Astrocyte (in vitro differentiated cells and primary cell): ENCODE results near the gene ADCY3. TPM values are rescaled to one million over a fixed set of nuclear protein-coding genes. Genes with fewer than 3 reads are reported as not detected.
A peak's percentile ranks its signal among the peaks of the same experiment; 100 is the strongest.

Experiments used
- DNase-seq: peaks from one replicate; pipeline ENCODE4 v3.0.0-alpha.2; 2010; ENCODE audit warnings: low read depth
- FAIRE-seq: peaks from 2 replicates; lab custom pipeline; 2011; peaks lifted over from hg19 to GRCh38; lab: Jason Lieb, UNC
- H2AFZ ChIP-seq: 2 replicates; pipeline ENCODE4 v1.6.0; 2012; ENCODE audit warnings: low read depth, low read length, inconsistent platforms
- H3K27ac ChIP-seq: 2 replicates; pipeline ENCODE4 v1.5.1; 2011; ENCODE audit warnings: low read depth, low read length, inconsistent platforms
- H3K27me3 ChIP-seq: 2 replicates; pipeline ENCODE4 v1.6.0; 2011; ENCODE audit warnings: low read length, inconsistent platforms; ENCODE audit not compliant: insufficient read depth
- H3K36me3 ChIP-seq: 2 replicates; pipeline ENCODE4 v1.5.1; 2011; ENCODE audit warnings: low read length, inconsistent platforms; ENCODE audit not compliant: insufficient read depth
- H3K4me1 ChIP-seq: 2 replicates; pipeline ENCODE4 v1.5.1; 2011; ENCODE audit warnings: low read length, inconsistent platforms; ENCODE audit not compliant: insufficient read depth
- H3K4me2 ChIP-seq: 2 replicates; pipeline ENCODE4 v1.6.0; 2012; ENCODE audit warnings: low read length, inconsistent platforms
- H3K4me3 ChIP-seq: 2 replicates; pipeline ENCODE4 v1.5.1; 2011; ENCODE audit warnings: low read depth, mild to moderate bottlenecking, low read length, inconsistent platforms; ENCODE audit not compliant: insufficient read depth
- H3K79me2 ChIP-seq: 2 replicates; pipeline ENCODE4 v1.6.0; 2012; ENCODE audit warnings: mild to moderate bottlenecking, low read length, inconsistent platforms; ENCODE audit not compliant: insufficient read depth
- H3K9ac ChIP-seq: 2 replicates; pipeline ENCODE4 v1.6.0; 2012; ENCODE audit warnings: mild to moderate bottlenecking, low read length, inconsistent platforms
- H3K9me3 ChIP-seq: 2 replicates; pipeline ENCODE4 v1.5.1; 2012; ENCODE audit warnings: low read depth, mild to moderate bottlenecking, low read length, inconsistent platforms; ENCODE audit not compliant: insufficient read depth
- H4K20me1 ChIP-seq: 2 replicates; pipeline ENCODE4 v1.6.0; 2012; ENCODE audit warnings: low read length, inconsistent platforms; ENCODE audit not compliant: insufficient read depth
- H3K27ac Mint-ChIP-seq: one replicate; pipeline ENCODE4 v1.8.0; 2021; ENCODE audit warnings: mild to moderate bottlenecking, mixed read lengths; ENCODE audit not compliant: unreplicated experiment
- H3K27me3 Mint-ChIP-seq: one replicate; pipeline ENCODE4 v1.8.0; 2021; ENCODE audit warnings: low read depth, mixed read lengths; ENCODE audit not compliant: unreplicated experiment
- H3K36me3 Mint-ChIP-seq: one replicate; pipeline ENCODE4 v1.8.0; 2021; ENCODE audit warnings: low read depth, mixed read lengths; ENCODE audit not compliant: unreplicated experiment
- H3K4me1 Mint-ChIP-seq: one replicate; pipeline ENCODE4 v1.8.0; 2021; ENCODE audit warnings: low read depth, mixed read lengths; ENCODE audit not compliant: unreplicated experiment
- H3K4me3 Mint-ChIP-seq: one replicate; pipeline ENCODE4 v1.8.0; 2021; ENCODE audit warnings: mild to moderate bottlenecking, moderate library complexity, mixed read lengths; ENCODE audit not compliant: unreplicated experiment
- H3K9me3 Mint-ChIP-seq: one replicate; pipeline ENCODE4 v1.8.0; 2021; ENCODE audit warnings: mild to moderate bottlenecking, mixed read lengths; ENCODE audit not compliant: unreplicated experiment
- EZH2 ChIP-seq: IDR thresholded peaks from 2 replicates; pipeline ENCODE4 v1.6.1; 2012; ENCODE audit warnings: mild to moderate bottlenecking, low read length, inconsistent platforms; ENCODE audit not compliant: insufficient read depth
- total RNA-seq: library from RNA; stranded (reverse); gene quantifications from 2 replicates; pipeline ENCODE4 v1.2.1, GENCODE V29; 2021
- TF ChIP-seq, protein P1 (sequence below): IDR thresholded peaks from 2 replicates; pipeline ENCODE4 v1.5.1; 2011; ENCODE audit warnings: low read depth, mild to moderate bottlenecking, inconsistent platforms, low read length, moderate library complexity; ENCODE audit not compliant: insufficient read depth

Gene ADCY3
- total RNA-seq, 1 donor from 2014 or later, result 12.5 TPM

DNA sequence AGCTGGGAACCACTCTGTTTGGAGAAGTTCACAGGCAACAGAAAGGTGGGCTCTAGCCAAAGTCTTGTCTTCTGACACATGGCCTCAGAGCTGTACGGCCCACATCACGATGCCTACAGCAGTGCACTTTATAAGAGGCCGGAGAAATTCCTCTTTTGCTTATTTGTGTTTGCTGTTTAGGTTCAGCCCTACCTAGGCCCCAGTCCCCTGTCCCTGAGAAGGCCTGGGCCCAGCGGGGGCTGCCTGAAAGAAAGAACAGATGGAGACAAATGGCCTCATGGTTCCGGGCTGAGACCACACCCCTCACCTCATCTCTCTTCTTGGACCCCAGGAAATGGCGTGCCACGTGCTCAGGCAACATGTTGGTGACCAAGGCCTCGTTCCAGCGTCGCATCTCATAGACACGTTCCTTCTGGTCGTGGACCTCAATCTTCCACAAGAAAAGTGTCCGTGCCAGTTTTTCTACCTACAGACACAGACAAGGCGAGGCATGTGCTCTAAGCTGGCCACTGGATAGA is 95.9 kb downstream of the ADCY3 start:
- H2AFZ ChIP-seq, result no peak overlapping the region
- H3K4me3 Mint-ChIP-seq, result no peak overlapping the region
- no peaks in the 10 kb centered on the region for H4K20me1 ChIP-seq
- TF ChIP-seq, protein P1, sequence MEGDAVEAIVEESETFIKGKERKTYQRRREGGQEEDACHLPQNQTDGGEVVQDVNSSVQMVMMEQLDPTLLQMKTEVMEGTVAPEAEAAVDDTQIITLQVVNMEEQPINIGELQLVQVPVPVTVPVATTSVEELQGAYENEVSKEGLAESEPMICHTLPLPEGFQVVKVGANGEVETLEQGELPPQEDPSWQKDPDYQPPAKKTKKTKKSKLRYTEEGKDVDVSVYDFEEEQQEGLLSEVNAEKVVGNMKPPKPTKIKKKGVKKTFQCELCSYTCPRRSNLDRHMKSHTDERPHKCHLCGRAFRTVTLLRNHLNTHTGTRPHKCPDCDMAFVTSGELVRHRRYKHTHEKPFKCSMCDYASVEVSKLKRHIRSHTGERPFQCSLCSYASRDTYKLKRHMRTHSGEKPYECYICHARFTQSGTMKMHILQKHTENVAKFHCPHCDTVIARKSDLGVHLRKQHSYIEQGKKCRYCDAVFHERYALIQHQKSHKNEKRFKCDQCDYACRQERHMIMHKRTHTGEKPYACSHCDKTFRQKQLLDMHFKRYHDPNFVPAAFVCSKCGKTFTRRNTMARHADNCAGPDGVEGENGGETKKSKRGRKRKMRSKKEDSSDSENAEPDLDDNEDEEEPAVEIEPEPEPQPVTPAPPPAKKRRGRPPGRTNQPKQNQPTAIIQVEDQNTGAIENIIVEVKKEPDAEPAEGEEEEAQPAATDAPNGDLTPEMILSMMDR, result no peak
- no peak for TF ChIP-seq EZH2
- H3K9ac ChIP-seq, result no peak overlapping the region
- H3K4me1 Mint-ChIP-seq, result peaks cover 3% of the 10 kb centered on the region
- peaks cover 13% of the 10 kb centered on the region for H3K36me3 Mint-ChIP-seq
- H3K27ac Mint-ChIP-seq, result no peak overlapping the region
- no peaks in the 10 kb centered on the region for H3K9me3 ChIP-seq
- H3K4me2 ChIP-seq, result no peak overlapping the region
- no peaks in the 10 kb centered on the region for H3K27me3 ChIP-seq
- peaks cover 20% of the 10 kb centered on the region for H3K36me3 ChIP-seq
- H3K4me3 ChIP-seq, result no peak overlapping the region
- H3K27me3 Mint-ChIP-seq, result no peaks in the 10 kb centered on the region
- peaks cover 11% of the 10 kb centered on the region for H3K4me1 ChIP-seq
- H3K79me2 ChIP-seq, result no peaks in the 10 kb centered on the region
- DNase-seq, result no peak
- H3K9me3 Mint-ChIP-seq, result no peaks in the 10 kb centered on the region
- FAIRE-seq, result no peak
- no peak overlapping the region for H3K27ac ChIP-seq

DNA sequence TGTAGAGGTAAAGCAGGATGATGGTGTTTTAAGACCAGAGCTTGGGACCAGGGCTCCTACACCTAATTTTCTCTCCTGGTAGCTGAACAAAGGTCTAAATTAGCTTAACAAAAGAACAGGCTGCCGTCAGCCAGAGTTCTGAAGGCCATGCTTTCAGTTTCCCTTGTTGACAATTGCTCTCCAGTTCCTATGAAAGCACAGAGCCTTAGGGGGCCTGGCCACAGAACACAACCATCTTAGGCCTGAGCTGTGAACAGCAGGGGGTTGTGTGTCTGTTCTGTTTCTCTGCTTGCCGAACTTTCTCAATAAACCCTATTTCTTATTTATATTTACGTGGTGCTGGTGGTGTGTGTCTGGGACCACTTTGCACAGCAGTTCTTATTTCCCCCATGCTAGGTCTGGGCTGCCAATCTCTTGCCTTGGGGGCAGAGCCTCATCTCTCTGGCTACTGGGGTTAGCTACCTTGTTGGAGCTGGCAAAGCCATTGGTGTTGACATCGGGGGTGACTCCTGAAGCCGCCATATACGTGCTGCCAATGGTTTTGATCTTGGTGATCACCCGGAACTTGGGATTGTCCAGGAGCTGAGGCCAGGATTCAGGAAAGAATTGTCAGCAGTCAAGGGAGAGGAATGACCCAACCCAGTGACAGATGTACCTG is 97.9 kb downstream of the ADCY3 start:
- no peak for FAIRE-seq
- no peaks in the 10 kb centered on the region for H3K9me3 ChIP-seq
- Mint-ChIP-seq H3K27ac (peak overlapping the region; percentile 20), H3K9me3 (no peaks in the 10 kb centered on the region), H3K4me3 (no peak overlapping the region), H3K36me3 (peaks cover 13% of the 10 kb centered on the region), H3K27me3 (no peaks in the 10 kb centered on the region), H3K4me1 (peaks cover 6% of the 10 kb centered on the region)
- no peaks in the 10 kb centered on the region for H3K79me2 ChIP-seq
- peaks cover 13% of the 10 kb centered on the region for H3K4me1 ChIP-seq
- no peak for TF ChIP-seq EZH2
- no peak overlapping the region for H3K4me3 ChIP-seq
- H2AFZ ChIP-seq, result no peak overlapping the region
- DNase-seq, result no peak
- peaks cover 23% of the 10 kb centered on the region for H3K36me3 ChIP-seq
- no peak overlapping the region for H3K4me2 ChIP-seq
- H3K27me3 ChIP-seq, result no peaks in the 10 kb centered on the region
- H3K9ac ChIP-seq, result no peak overlapping the region
- H4K20me1 ChIP-seq, result no peaks in the 10 kb centered on the region
- H3K27ac ChIP-seq, result no peak overlapping the region

DNA sequence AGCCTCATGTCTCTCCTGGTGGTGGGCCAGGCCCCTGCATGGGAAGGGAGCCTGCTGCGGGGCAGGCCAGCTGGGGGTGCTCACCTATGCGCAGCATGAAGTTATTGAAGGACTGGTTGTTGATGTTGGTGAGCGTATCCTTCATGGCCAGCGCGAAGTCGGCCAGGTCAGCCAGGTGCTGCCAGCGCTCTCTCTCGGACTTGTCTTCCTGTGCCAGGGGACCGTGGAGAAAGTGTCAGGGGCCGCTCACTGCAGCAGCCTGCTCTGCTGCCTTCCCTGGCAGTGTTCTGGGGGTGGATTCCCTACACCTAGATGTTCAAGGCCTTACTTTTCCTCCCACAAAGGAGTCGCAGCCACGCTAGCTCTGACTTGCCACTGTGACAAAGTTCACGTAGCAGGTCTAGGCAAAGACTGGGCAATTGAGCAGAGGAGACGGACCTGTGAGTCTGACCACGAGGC is 98.6 kb downstream of the ADCY3 start:
- Histone ChIP-seq H3K27ac (no peak overlapping the region), H3K36me3 (peaks cover 22% of the 10 kb centered on the region)
- no peak overlapping the region for H3K27ac Mint-ChIP-seq

More for the DNA sequence above, 98.6 kb downstream of the ADCY3 start:
- no peaks in the 10 kb centered on the region for H3K27me3 ChIP-seq
- H3K9ac ChIP-seq, result no peak overlapping the region
- H2AFZ ChIP-seq, result no peak overlapping the region
- no peak overlapping the region for H3K4me3 ChIP-seq
- no peak for TF ChIP-seq EZH2
- TF ChIP-seq, protein P1, result no peak
- FAIRE-seq (no peak), DNase-seq (no peak)
- no peaks in the 10 kb centered on the region for H3K9me3 Mint-ChIP-seq
- peaks cover 3% of the 10 kb centered on the region for H3K79me2 ChIP-seq
- H3K4me3 Mint-ChIP-seq, result no peak overlapping the region
- peaks cover 13% of the 10 kb centered on the region for H3K4me1 Mint-ChIP-seq
- peaks cover 13% of the 10 kb centered on the region for H3K36me3 Mint-ChIP-seq
- H3K9me3 ChIP-seq, result no peaks in the 10 kb centered on the region
- H4K20me1 ChIP-seq, result no peaks in the 10 kb centered on the region
- H3K4me1 ChIP-seq, result peaks cover 20% of the 10 kb centered on the region
- H3K27me3 Mint-ChIP-seq, result no peaks in the 10 kb centered on the region
- no peak overlapping the region for H3K4me2 ChIP-seq
